Stimulated activated effector memory CD8-positive, alpha-beta T cell treated with anti-CD3 and anti-CD28 coated beads, Interleukin-12 subunit alpha, Interleukin-12 subunit beta, amount 100 ng/mL, for 72 hours (primary cell): Measurements from ENCODE around the gene XYLT2.
"Not testable (repeated sequence)": the region's sequence is repeated elsewhere in the genome, so short reads cannot be mapped to it uniquely, and the experiment has no call there.

ENCODE experiments used
- ATAC-seq: fragments of 150-1000 bp; cut with Tn5 transposase; 2 replicates; pipeline ENCODE4 v1.10.0; 2021
- DNase-seq, 2 donors: peaks; one replicate each; pipeline ENCODE4 v3.0.0; 2021 to 2022; ENCODE audit warnings: low spot score in 2 of 2
- H3K27ac Mint-ChIP-seq: one replicate; pipeline ENCODE4 v1.8.0; 2022; ENCODE audit warnings: mild to moderate bottlenecking, mixed read lengths
- H3K36me3 Mint-ChIP-seq: one replicate; pipeline ENCODE4 v1.8.0; 2022; ENCODE audit warnings: mild to moderate bottlenecking, mixed read lengths
- H3K4me1 Mint-ChIP-seq: one replicate; pipeline ENCODE4 v1.8.0; 2022; ENCODE audit warnings: mixed read lengths
- H3K4me3 Mint-ChIP-seq: one replicate; pipeline ENCODE4 v1.8.0; 2022; ENCODE audit warnings: mild to moderate bottlenecking, mixed read lengths
- H3K9me3 Mint-ChIP-seq: one replicate; pipeline ENCODE4 v1.8.0; 2022; ENCODE audit warnings: mixed read lengths

XYLT2 gene

GRCh38 chr17:50314456-50315011 lies 31.4 kb upstream of the XYLT2 start:
- ATAC-seq (peak; percentile 22), DNase-seq (no peak)
- H3K4me1 Mint-ChIP-seq: peaks cover 17% of the 10 kb centered on the region
- no peak overlapping the region for H3K27ac Mint-ChIP-seq
- no peak overlapping the region for H3K4me3 Mint-ChIP-seq
- no peaks in the 10 kb centered on the region for H3K36me3 Mint-ChIP-seq
- no peaks in the 10 kb centered on the region for H3K9me3 Mint-ChIP-seq

GRCh38 chr17:50316016-50316587 lies 29.8 kb upstream of the XYLT2 start:
- Mint-ChIP-seq H3K4me3 (no peak overlapping the region), H3K4me1 (peaks cover 7% of the 10 kb centered on the region), H3K27ac (no peak overlapping the region), H3K9me3 (no peaks in the 10 kb centered on the region), H3K36me3 (no peaks in the 10 kb centered on the region)
- ATAC-seq (no peak), DNase-seq (no peak)

GRCh38 chr17:50316660-50317059 lies 29.3 kb upstream of the XYLT2 start:
- H3K4me1 Mint-ChIP-seq, DNase-seq, H3K27ac Mint-ChIP-seq, H3K9me3 Mint-ChIP-seq, H3K36me3 Mint-ChIP-seq, H3K4me3 Mint-ChIP-seq, ATAC-seq: not testable (repeated sequence)

- H3K4me1 Mint-ChIP-seq: no peaks in the 10 kb centered on the region
- H3K36me3 Mint-ChIP-seq: no peaks in the 10 kb centered on the region
- H3K27ac Mint-ChIP-seq: no peak overlapping the region
- DNase-seq: no peak
- no peak overlapping the region for H3K4me3 Mint-ChIP-seq
- no peaks in the 10 kb centered on the region for H3K9me3 Mint-ChIP-seq
- ATAC-seq: no peak
Measured at GRCh38 chr17:50317121-50317520, 28.8 kb upstream of the XYLT2 start.

GRCh38 chr17:50318501-50319285 lies 27.2 kb upstream of the XYLT2 start:
- Mint-ChIP-seq H3K4me1 (no peaks in the 10 kb centered on the region), H3K36me3 (no peaks in the 10 kb centered on the region), H3K27ac (no peak overlapping the region), H3K4me3 (no peak overlapping the region), H3K9me3 (no peaks in the 10 kb centered on the region)
- DNase-seq: no peak
- no peak for ATAC-seq

- Mint-ChIP-seq H3K4me1 (no peaks in the 10 kb centered on the region), H3K4me3 (no peak overlapping the region), H3K27ac (no peak overlapping the region), H3K9me3 (no peaks in the 10 kb centered on the region), H3K36me3 (no peaks in the 10 kb centered on the region)
- ATAC-seq (no peak), DNase-seq (no peak)
Measured at GRCh38 chr17:50319306-50320004, 26.5 kb upstream of the XYLT2 start.

GRCh38 chr17:50322271-50322670 lies 23.7 kb upstream of the XYLT2 start:
- H3K9me3 Mint-ChIP-seq: no peaks in the 10 kb centered on the region
- no peak for DNase-seq
- H3K36me3 Mint-ChIP-seq: peaks cover 6% of the 10 kb centered on the region
- H3K4me3 Mint-ChIP-seq: no peak overlapping the region
- no peak overlapping the region for H3K27ac Mint-ChIP-seq
- no peak for ATAC-seq
- H3K4me1 Mint-ChIP-seq: peaks cover 16% of the 10 kb centered on the region

- H3K9me3 Mint-ChIP-seq: no peaks in the 10 kb centered on the region
- H3K36me3 Mint-ChIP-seq: peaks cover 6% of the 10 kb centered on the region
Measured at GRCh38 chr17:50323060-50323459, 22.9 kb upstream of the XYLT2 start.

GRCh38 chr17:50325906-50326305 lies 20.0 kb upstream of the XYLT2 start:
- H3K27ac Mint-ChIP-seq: peak overlapping the region; percentile 80
- ATAC-seq: no peak
- H3K9me3 Mint-ChIP-seq: no peaks in the 10 kb centered on the region
- H3K4me3 Mint-ChIP-seq: no peak overlapping the region
- no peak for DNase-seq
- H3K36me3 Mint-ChIP-seq: peaks cover 6% of the 10 kb centered on the region
- H3K4me1 Mint-ChIP-seq: peaks cover 17% of the 10 kb centered on the region

More at GRCh38 chr17:50323060-50323459, 22.9 kb upstream of the XYLT2 start:
- H3K4me1 Mint-ChIP-seq: peaks cover 17% of the 10 kb centered on the region
- peak overlapping the region; percentile 19 for H3K27ac Mint-ChIP-seq
- ATAC-seq (no peak), DNase-seq (no peak)
- no peak overlapping the region for H3K4me3 Mint-ChIP-seq

GRCh38 chr17:50326831-50327364 lies 19.0 kb upstream of the XYLT2 start:
- ATAC-seq (peak; percentile 65), DNase-seq (no peak)
- Mint-ChIP-seq H3K4me3 (peak overlapping the region; percentile 21), H3K4me1 (peaks cover 24% of the 10 kb centered on the region), H3K27ac (peak overlapping the region; percentile 70), H3K36me3 (peaks cover 6% of the 10 kb centered on the region), H3K9me3 (no peaks in the 10 kb centered on the region)

- peaks cover 29% of the 10 kb centered on the region for H3K4me1 Mint-ChIP-seq
- H3K36me3 Mint-ChIP-seq: peaks cover 6% of the 10 kb centered on the region
- no peak overlapping the region for H3K4me3 Mint-ChIP-seq
- peak overlapping the region; percentile 70 for H3K27ac Mint-ChIP-seq
- no peaks in the 10 kb centered on the region for H3K9me3 Mint-ChIP-seq
- no peak for ATAC-seq
- DNase-seq: no peak
Measured at GRCh38 chr17:50328363-50329325, 17.3 kb upstream of the XYLT2 start.

- peak overlapping the region; percentile 48 for H3K27ac Mint-ChIP-seq
Measured at GRCh38 chr17:50329716-50330115, 16.2 kb upstream of the XYLT2 start.

GRCh38 chr17:50330151-50330775 lies 15.7 kb upstream of the XYLT2 start:
- DNase-seq (no peak), ATAC-seq (no peak)
- Mint-ChIP-seq H3K4me1 (peaks cover 29% of the 10 kb centered on the region), H3K4me3 (no peak overlapping the region), H3K27ac (peak overlapping the region; percentile 3), H3K36me3 (peaks cover 6% of the 10 kb centered on the region), H3K9me3 (no peaks in the 10 kb centered on the region)

More at GRCh38 chr17:50329716-50330115, 16.2 kb upstream of the XYLT2 start:
- ATAC-seq (no peak), DNase-seq (no peak)
- Mint-ChIP-seq H3K4me3 (no peak overlapping the region), H3K9me3 (no peaks in the 10 kb centered on the region), H3K36me3 (peaks cover 6% of the 10 kb centered on the region), H3K4me1 (peaks cover 29% of the 10 kb centered on the region)
